ENCODE measurements around the gene CTNND1. TPM values are rescaled to one million over a fixed set of nuclear protein-coding genes. Genes with fewer than 3 reads are reported as not detected.
"Not testable (repeated sequence)": the region's sequence is repeated elsewhere in the genome, so short reads cannot be mapped to it uniquely, and the experiment has no call there.

CTNND1 gene
- 81.3 TPM for polyA plus RNA-seq (2013, experiment 1 of 2)
- 89.6 TPM for polyA plus RNA-seq (2013, experiment 2 of 2)

GRCh38 chr11:57761301-57762234 lies at the start of gene CTNND1:
Gene CTNND1 (plus strand): TSS chr11:57761802. CDS start chr11:57791479, 29,677 bp downstream.
- peak within 1 kb of the TSS; percentile 95 for H3K4me3 ChIP-seq (ENCODE audit: low read length)
- 8% methylated on average over 10 of the region's 13 CpGs for WGBS
- peak within 1 kb of the TSS; percentile 95 for H3K27ac ChIP-seq (ENCODE audit: low read depth, low read length)
- H3K9me3 ChIP-seq (ENCODE audit: insufficient read depth, low read depth, low read length): no peaks in the 10 kb centered on the region
- peak within 1 kb of the TSS; percentile 97 for H3K9ac ChIP-seq (ENCODE audit: low read depth, low read length)
- H3K36me3 ChIP-seq (ENCODE audit: insufficient read depth, low read length): no peaks in the 10 kb centered on the region
- peaks cover 15% of the 10 kb centered on the region for H3K4me1 ChIP-seq (ENCODE audit: insufficient read depth, low read length)
- no peaks in the 10 kb centered on the region for H3K27me3 ChIP-seq (ENCODE audit: insufficient read depth, low read length)

GRCh38 chr11:57712256-57713150 lies 49.1 kb upstream of the CTNND1 start, which contains the start of gene TMX2:
Gene TMX2 (plus strand): TSS chr11:57712593. CDS start chr11:57712619, 26 bp downstream.
- Histone ChIP-seq H3K9me3 (ENCODE audit: insufficient read depth, low read depth, low read length) (no peaks in the 10 kb centered on the region), H3K27me3 (ENCODE audit: insufficient read depth, low read length) (no peaks in the 10 kb centered on the region), H3K27ac (ENCODE audit: low read depth, low read length) (peak within 1 kb of the TSS; percentile 95), H3K9ac (ENCODE audit: low read depth, low read length) (peak within 1 kb of the TSS; percentile 92), H3K36me3 (ENCODE audit: insufficient read depth, low read length) (peaks cover 10% of the 10 kb centered on the region), H3K4me3 (ENCODE audit: low read length) (peak within 1 kb of the TSS; percentile 95), H3K4me1 (ENCODE audit: insufficient read depth, low read length) (peaks cover 3% of the 10 kb centered on the region; the same call in 1 of the 2 replicates)
- under 1% methylated on average over 53 of the region's 53 CpGs for whole genome bisulfite sequencing

GRCh38 chr11:57713835-57714234 lies 47.8 kb upstream of the CTNND1 start:
- Histone ChIP-seq H3K4me1 (ENCODE audit: insufficient read depth, low read length) (peaks cover 3% of the 10 kb centered on the region; the same call in 1 of the 2 replicates), H3K27ac (ENCODE audit: low read depth, low read length) (no peak overlapping the region), H3K27me3 (ENCODE audit: insufficient read depth, low read length) (no peaks in the 10 kb centered on the region), H3K9me3 (ENCODE audit: insufficient read depth, low read depth, low read length) (0 out of 2 replicates have a peak, but pooled peaks cover 3% of the 10 kb centered on the region), H3K36me3 (ENCODE audit: insufficient read depth, low read length) (peaks cover 9% of the 10 kb centered on the region), H3K4me3 (ENCODE audit: low read length) (peak overlapping the region; percentile 95), H3K9ac (ENCODE audit: low read depth, low read length) (0 out of 2 replicates have a peak overlapping the region, but pooled peaks have one; percentile 92)
- 93% methylated on average over 2 of the region's 2 CpGs for WGBS

- not testable (repeated sequence) for H3K9ac ChIP-seq (ENCODE audit: low read depth, low read length); H3K27ac ChIP-seq (ENCODE audit: low read depth, low read length); H3K9me3 ChIP-seq (ENCODE audit: insufficient read depth, low read depth, low read length); H3K4me1 ChIP-seq (ENCODE audit: insufficient read depth, low read length); H3K4me3 ChIP-seq (ENCODE audit: low read length); H3K27me3 ChIP-seq (ENCODE audit: insufficient read depth, low read length)
- WGBS: 98% methylated on average over 17 of the region's 34 CpGs
- peaks cover 30% of the 10 kb centered on the region for H3K36me3 ChIP-seq (ENCODE audit: insufficient read depth, low read length)
Observed at GRCh38 chr11:57716726-57717125, 44.9 kb upstream of the CTNND1 start.

GRCh38 chr11:57727185-57727584 lies 34.4 kb upstream of the CTNND1 start:
- Histone ChIP-seq H3K27me3 (ENCODE audit: insufficient read depth, low read length) (no peaks in the 10 kb centered on the region), H3K4me1 (ENCODE audit: insufficient read depth, low read length) (peaks cover 16% of the 10 kb centered on the region; the same call in 1 of the 2 replicates), H3K4me3 (ENCODE audit: low read length) (no peak overlapping the region), H3K9me3 (ENCODE audit: insufficient read depth, low read depth, low read length) (no peaks in the 10 kb centered on the region), H3K27ac (ENCODE audit: low read depth, low read length) (no peak overlapping the region), H3K36me3 (ENCODE audit: insufficient read depth, low read length) (peaks cover 12% of the 10 kb centered on the region), H3K9ac (ENCODE audit: low read depth, low read length) (no peak overlapping the region)
- 94% methylated on average over 2 of the region's 2 CpGs for WGBS

- peaks cover 16% of the 10 kb centered on the region; the same call in 1 of the 2 replicates for H3K4me1 ChIP-seq (ENCODE audit: insufficient read depth, low read length)
- peak overlapping the region; percentile 32; the same call in 1 of the 2 replicates for H3K27ac ChIP-seq (ENCODE audit: low read depth, low read length)
- no peaks in the 10 kb centered on the region for H3K9me3 ChIP-seq (ENCODE audit: insufficient read depth, low read depth, low read length)
- H3K4me3 ChIP-seq (ENCODE audit: low read length): no peak overlapping the region
- WGBS: 69% methylated on average over 7 of the region's 7 CpGs
- H3K27me3 ChIP-seq (ENCODE audit: insufficient read depth, low read length): no peaks in the 10 kb centered on the region
- H3K9ac ChIP-seq (ENCODE audit: low read depth, low read length): 0 out of 2 replicates have a peak overlapping the region, but pooled peaks have one; percentile 13
- peaks cover 10% of the 10 kb centered on the region for H3K36me3 ChIP-seq (ENCODE audit: insufficient read depth, low read length)
Observed at GRCh38 chr11:57728829-57729228, 32.8 kb upstream of the CTNND1 start.

GRCh38 chr11:57729479-57729878 lies 32.1 kb upstream of the CTNND1 start:
- Histone ChIP-seq H3K27ac (ENCODE audit: low read depth, low read length) (no peak overlapping the region; the same call in 1 of the 2 replicates), H3K9me3 (ENCODE audit: insufficient read depth, low read depth, low read length) (no peaks in the 10 kb centered on the region), H3K4me1 (ENCODE audit: insufficient read depth, low read length) (peaks cover 16% of the 10 kb centered on the region; the same call in 1 of the 2 replicates), H3K9ac (ENCODE audit: low read depth, low read length) (no peak overlapping the region), H3K27me3 (ENCODE audit: insufficient read depth, low read length) (no peaks in the 10 kb centered on the region), H3K4me3 (ENCODE audit: low read length) (no peak overlapping the region), H3K36me3 (ENCODE audit: insufficient read depth, low read length) (peaks cover 10% of the 10 kb centered on the region)
- 83% methylated on average over 5 of the region's 7 CpGs for WGBS

- Histone ChIP-seq H3K9me3 (ENCODE audit: insufficient read depth, low read depth, low read length) (no peaks in the 10 kb centered on the region), H3K27ac (ENCODE audit: low read depth, low read length) (no peak overlapping the region), H3K4me1 (ENCODE audit: insufficient read depth, low read length) (peaks cover 21% of the 10 kb centered on the region; the same call in 1 of the 2 replicates), H3K27me3 (ENCODE audit: insufficient read depth, low read length) (no peaks in the 10 kb centered on the region), H3K36me3 (ENCODE audit: insufficient read depth, low read length) (peaks cover 15% of the 10 kb centered on the region), H3K4me3 (ENCODE audit: low read length) (no peak overlapping the region), H3K9ac (ENCODE audit: low read depth, low read length) (no peak overlapping the region)
- WGBS: 100% methylated on average over 1 of the region's 1 CpG
Observed at GRCh38 chr11:57732661-57733060, 28.9 kb upstream of the CTNND1 start.

- Histone ChIP-seq H3K27me3 (ENCODE audit: insufficient read depth, low read length) (no peaks in the 10 kb centered on the region), H3K36me3 (ENCODE audit: insufficient read depth, low read length) (peaks cover 42% of the 10 kb centered on the region), H3K4me1 (ENCODE audit: insufficient read depth, low read length) (0 out of 2 replicates have a peak, but pooled peaks cover 6% of the 10 kb centered on the region), H3K27ac (ENCODE audit: low read depth, low read length) (no peak overlapping the region), H3K9ac (ENCODE audit: low read depth, low read length) (no peak overlapping the region), H3K4me3 (ENCODE audit: low read length) (no peak overlapping the region), H3K9me3 (ENCODE audit: insufficient read depth, low read depth, low read length) (no peaks in the 10 kb centered on the region)
- 61% methylated on average over 3 of the region's 3 CpGs for WGBS
Observed at GRCh38 chr11:57735619-57736298, 25.8 kb upstream of the CTNND1 start.
